ENCODE data around the gene UGT1A7.

UGT1A7 gene

GRCh38 chr2:233679196-233679595, 2.5 kb upstream of the UGT1A7 start:
- TF ChIP-seq REST (IDR thresholded peaks at IDR 0.05; ENCODE audit: low read depth) (no peak), TCF12 (IDR thresholded peaks at IDR 0.05; ENCODE audit: low read depth) (no peak), EGR1 (IDR thresholded peaks at IDR 0.05) (no peak)

GRCh38 chr2:233680361-233681045, 1.2 kb upstream of the UGT1A7 start:
- TF ChIP-seq REST (IDR thresholded peaks at IDR 0.05; ENCODE audit: low read depth) (no peak), MAX (IDR thresholded peaks at IDR 0.05) (no peak), USF1 (IDR thresholded peaks at IDR 0.05) (no peak), NFIC (IDR thresholded peaks at IDR 0.05) (no peak)

GRCh38 chr2:233684640-233685039, 2.9 kb downstream of the UGT1A7 start:
- TF ChIP-seq NFIC (IDR thresholded peaks at IDR 0.05) (no peak), TAF1 (IDR thresholded peaks at IDR 0.05; ENCODE audit: low read depth) (no peak), TCF12 (IDR thresholded peaks at IDR 0.05; ENCODE audit: low read depth) (no peak), TEAD4 (IDR thresholded peaks at IDR 0.05) (no peak), MAX (IDR thresholded peaks at IDR 0.05) (no peak), YY1 (IDR thresholded peaks at IDR 0.05; ENCODE audit: low read depth) (no peak), REST (IDR thresholded peaks at IDR 0.05; ENCODE audit: low read depth) (no peak), FOXM1 (IDR thresholded peaks at IDR 0.05; ENCODE audit: borderline replicate concordance, low read depth) (no peak), ZBTB7A (IDR thresholded peaks at IDR 0.05; ENCODE audit: low read depth) (no peak), EP300 (IDR thresholded peaks at IDR 0.05; ENCODE audit: borderline replicate concordance) (no peak), CREB1 (IDR thresholded peaks at IDR 0.05; ENCODE audit: low read depth) (no peak), CEBPB (IDR thresholded peaks at IDR 0.05) (no peak), RAD21 (IDR thresholded peaks at IDR 0.05; ENCODE audit: low read depth) (no peak)

GRCh38 chr2:233686928-233687327, 5.2 kb downstream of the UGT1A7 start:
- TF ChIP-seq RAD21 (IDR thresholded peaks at IDR 0.05; ENCODE audit: low read depth) (no peak), MAX (IDR thresholded peaks at IDR 0.05) (no peak), TEAD4 (IDR thresholded peaks at IDR 0.05) (no peak), CEBPB (IDR thresholded peaks at IDR 0.05) (no peak), FOXM1 (IDR thresholded peaks at IDR 0.05; ENCODE audit: borderline replicate concordance, low read depth) (no peak), USF1 (IDR thresholded peaks at IDR 0.05) (no peak), YY1 (IDR thresholded peaks at IDR 0.05; ENCODE audit: low read depth) (no peak), TAF1 (IDR thresholded peaks at IDR 0.05; ENCODE audit: low read depth) (no peak), EP300 (IDR thresholded peaks at IDR 0.05; ENCODE audit: borderline replicate concordance) (no peak), TCF12 (IDR thresholded peaks at IDR 0.05; ENCODE audit: low read depth) (no peak)

- TF ChIP-seq YY1 (IDR thresholded peaks at IDR 0.05; ENCODE audit: low read depth) (no peak), TEAD4 (IDR thresholded peaks at IDR 0.05) (no peak), ZBTB7A (IDR thresholded peaks at IDR 0.05; ENCODE audit: low read depth) (no peak), CEBPB (IDR thresholded peaks at IDR 0.05) (no peak), MAX (IDR thresholded peaks at IDR 0.05) (no peak), TAF1 (IDR thresholded peaks at IDR 0.05; ENCODE audit: low read depth) (no peak), NFIC (IDR thresholded peaks at IDR 0.05) (no peak)
These were observed 6.6 kb downstream of the UGT1A7 start for GRCh38 chr2:233688341-233688740.
